ENCODE results near the gene KRT25. TPM values are rescaled to one million over a fixed set of nuclear protein-coding genes. Genes with fewer than 3 reads are reported as not detected.

The KRT25 gene
- total and polyA plus RNA-seq, 11 donors, result not detected

DNA sequence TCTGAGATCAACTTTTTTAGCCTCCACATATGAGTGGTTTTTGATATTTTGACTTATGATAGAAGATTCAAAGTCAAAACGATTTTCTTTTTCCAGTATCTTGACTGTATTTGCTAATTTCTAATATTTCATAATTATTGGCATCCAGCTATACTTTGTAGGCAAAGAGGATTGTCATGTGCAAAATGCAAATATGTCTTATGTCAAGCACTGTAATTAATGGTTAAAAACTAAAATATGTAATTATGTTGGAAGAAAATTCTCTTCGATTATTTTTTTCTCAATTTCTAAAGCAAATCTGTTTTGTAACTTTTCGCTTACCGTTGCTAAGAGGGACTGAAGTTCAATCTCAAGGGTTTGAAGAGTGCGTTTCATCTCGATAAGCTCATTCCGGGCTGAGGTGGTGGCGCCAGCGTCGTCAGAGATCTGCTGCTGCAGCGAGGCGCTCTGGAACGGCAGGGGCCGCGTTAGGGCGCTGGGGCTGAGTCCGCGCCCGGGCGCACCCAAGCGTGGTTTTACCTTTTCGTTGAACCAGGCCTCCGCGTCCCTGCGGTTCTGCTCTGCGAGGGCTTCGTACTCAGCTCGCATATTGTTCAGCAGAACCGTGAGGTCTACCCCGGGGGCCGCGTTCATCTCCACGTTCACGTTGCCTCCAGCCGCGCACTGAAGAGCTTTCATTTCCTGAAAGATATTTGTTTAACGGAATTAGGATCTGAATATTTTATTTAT lies 24.2 kb upstream of the KRT25 start:
- intact Hi-C loops (cut with DNase I), result no loop called here
- Histone ChIP-seq H3K9me3 (no peaks in the 10 kb centered on the region), H3K4me3 (peak overlapping the region in 3 of 12 donors; percentile 10 to 43 (median 17)), H3K27ac (no peak overlapping the region), H3K27me3 (peaks cover 0 to 49% (median 17%) of the 10 kb centered on the region in 9 donors), H3K36me3 (no peaks in the 10 kb centered on the region), H3K4me1 (no peaks in the 10 kb centered on the region)
- DNase-seq (peak in 1 of 5 donors; percentile 21), ATAC-seq (no peak)
- 26 to 37% (median 31%) methylated on average over 37 of the region's 37 CpGs for WGBS, 4 donors
- TF ChIP-seq, protein P1, sequence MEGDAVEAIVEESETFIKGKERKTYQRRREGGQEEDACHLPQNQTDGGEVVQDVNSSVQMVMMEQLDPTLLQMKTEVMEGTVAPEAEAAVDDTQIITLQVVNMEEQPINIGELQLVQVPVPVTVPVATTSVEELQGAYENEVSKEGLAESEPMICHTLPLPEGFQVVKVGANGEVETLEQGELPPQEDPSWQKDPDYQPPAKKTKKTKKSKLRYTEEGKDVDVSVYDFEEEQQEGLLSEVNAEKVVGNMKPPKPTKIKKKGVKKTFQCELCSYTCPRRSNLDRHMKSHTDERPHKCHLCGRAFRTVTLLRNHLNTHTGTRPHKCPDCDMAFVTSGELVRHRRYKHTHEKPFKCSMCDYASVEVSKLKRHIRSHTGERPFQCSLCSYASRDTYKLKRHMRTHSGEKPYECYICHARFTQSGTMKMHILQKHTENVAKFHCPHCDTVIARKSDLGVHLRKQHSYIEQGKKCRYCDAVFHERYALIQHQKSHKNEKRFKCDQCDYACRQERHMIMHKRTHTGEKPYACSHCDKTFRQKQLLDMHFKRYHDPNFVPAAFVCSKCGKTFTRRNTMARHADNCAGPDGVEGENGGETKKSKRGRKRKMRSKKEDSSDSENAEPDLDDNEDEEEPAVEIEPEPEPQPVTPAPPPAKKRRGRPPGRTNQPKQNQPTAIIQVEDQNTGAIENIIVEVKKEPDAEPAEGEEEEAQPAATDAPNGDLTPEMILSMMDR (IDR thresholded peaks at IDR 0.05), result no peak
- no peak for TF ChIP-seq POLR2A (IDR thresholded peaks at IDR 0.05)

DNA sequence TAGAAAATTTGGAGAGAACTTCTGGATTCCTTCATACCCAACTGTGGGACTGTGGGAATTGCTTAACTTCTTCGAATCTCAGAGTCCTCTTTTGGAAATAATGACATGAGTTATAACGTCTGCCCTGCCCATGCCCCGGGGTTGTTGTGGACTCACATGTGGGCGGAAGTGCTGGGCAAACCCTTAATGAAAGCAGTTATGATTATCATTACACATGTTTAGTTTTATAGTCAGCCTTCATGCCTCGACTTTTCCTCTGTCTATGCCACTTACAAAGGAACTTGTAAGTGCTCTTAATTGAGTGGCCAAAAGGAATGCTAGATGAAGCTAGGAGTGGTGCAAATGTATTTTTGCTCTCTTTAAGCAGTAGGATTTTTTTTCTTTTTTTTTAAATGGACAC lies 23.3 kb upstream of the KRT25 start:
- ATAC-seq, result no peak
- no peak overlapping the region for H3K27ac ChIP-seq
- intact Hi-C loops (cut with DNase I), result no loop called here
- H3K9me3 ChIP-seq, result no peaks in the 10 kb centered on the region
- TF ChIP-seq POLR2A (IDR thresholded peaks at IDR 0.05), result no peak
- TF ChIP-seq, protein P1 (IDR thresholded peaks at IDR 0.05), result no peak
- H3K4me3 ChIP-seq, result no peak overlapping the region
- peaks cover 0 to 55% (median 17%) of the 10 kb centered on the region in 9 donors for H3K27me3 ChIP-seq
- no peak for DNase-seq
- no peaks in the 10 kb centered on the region for H3K4me1 ChIP-seq
- no peaks in the 10 kb centered on the region for H3K36me3 ChIP-seq
- 59 to 84% (median 81%) methylated on average over 5 of the region's 5 CpGs for WGBS, 4 donors

- no peaks in the 10 kb centered on the region for H3K9me3 ChIP-seq
- DNase-seq, result no peak
- no peak overlapping the region for H3K27ac ChIP-seq
- TF ChIP-seq POLR2A (IDR thresholded peaks at IDR 0.05), result no peak
- TF ChIP-seq, protein P1 (IDR thresholded peaks at IDR 0.05), result no peak
- no peak for ATAC-seq
- H3K4me1 ChIP-seq, result no peaks in the 10 kb centered on the region
- no peaks in the 10 kb centered on the region for H3K36me3 ChIP-seq
- 89 to 96% (median 90%) methylated on average over 3 of the region's 3 CpGs for WGBS, 4 donors
- H3K4me3 ChIP-seq, result no peak overlapping the region
- H3K27me3 ChIP-seq, result peaks cover 0 to 55% (median 17%) of the 10 kb centered on the region in 9 donors
- intact Hi-C loops (cut with DNase I), result no loop called here
Observed at GRCh38 chr17:40777971-40778370, 22.8 kb upstream of the KRT25 start.

GRCh38 chr17:40777459-40777858 lies 22.3 kb upstream of the KRT25 start:
- no peak for ATAC-seq
- H3K4me3 ChIP-seq, result no peak overlapping the region
- DNase-seq, result no peak
- H3K27me3 ChIP-seq, result peaks cover 0 to 58% (median 17%) of the 10 kb centered on the region in 9 donors
- no peaks in the 10 kb centered on the region for H3K4me1 ChIP-seq
- no peaks in the 10 kb centered on the region for H3K36me3 ChIP-seq
- WGBS, 4 donors, result 56 to 70% (median 62%) methylated on average over 7 of the region's 7 CpGs
- TF ChIP-seq, protein P1 (IDR thresholded peaks at IDR 0.05), result no peak
- no peak for TF ChIP-seq POLR2A (IDR thresholded peaks at IDR 0.05)
- intact Hi-C loops (cut with DNase I), result no loop called here
- H3K9me3 ChIP-seq, result no peaks in the 10 kb centered on the region
- no peak overlapping the region for H3K27ac ChIP-seq
